ENCODE results near the gene MEGF9. TPM values are rescaled to one million over a fixed set of nuclear protein-coding genes. Genes with fewer than 3 reads are reported as not detected.

The MEGF9 gene
- total RNA-seq, 1 donor from 2014 or later, result 2.6 TPM

DNA sequence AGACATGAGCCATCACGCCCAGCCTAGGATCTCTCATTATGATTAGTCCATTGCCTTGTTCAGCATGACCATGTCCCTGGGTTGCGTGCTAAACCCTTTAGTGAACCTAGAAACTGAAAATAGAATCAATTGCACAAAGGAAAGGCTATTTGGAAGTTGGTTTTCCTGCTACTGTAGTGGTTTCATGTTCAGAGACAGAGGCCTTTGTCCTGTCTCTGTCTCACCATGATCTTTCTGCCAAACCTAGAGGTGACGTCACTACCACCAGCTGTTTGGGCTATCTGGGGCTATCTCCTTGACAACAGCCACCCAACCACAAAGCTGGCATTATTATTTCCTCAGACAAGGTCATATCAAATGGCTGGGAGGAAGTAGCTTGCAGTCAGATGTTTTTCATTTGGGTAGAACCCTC is 130.3 kb downstream of the MEGF9 start:
- no peak overlapping the region for H3K27ac Mint-ChIP-seq (ENCODE audit: unreplicated experiment)
- peaks cover 8% of the 10 kb centered on the region for H3K4me1 Mint-ChIP-seq (ENCODE audit: unreplicated experiment)
- peaks cover 4% of the 10 kb centered on the region for H3K27me3 Mint-ChIP-seq (ENCODE audit: unreplicated experiment)
- H3K36me3 Mint-ChIP-seq (ENCODE audit: low read depth, unreplicated experiment), result peaks cover under 1% of the 10 kb centered on the region
- peak; percentile 10 for DNase-seq (ENCODE audit: low spot score)
- TF ChIP-seq, protein P1, sequence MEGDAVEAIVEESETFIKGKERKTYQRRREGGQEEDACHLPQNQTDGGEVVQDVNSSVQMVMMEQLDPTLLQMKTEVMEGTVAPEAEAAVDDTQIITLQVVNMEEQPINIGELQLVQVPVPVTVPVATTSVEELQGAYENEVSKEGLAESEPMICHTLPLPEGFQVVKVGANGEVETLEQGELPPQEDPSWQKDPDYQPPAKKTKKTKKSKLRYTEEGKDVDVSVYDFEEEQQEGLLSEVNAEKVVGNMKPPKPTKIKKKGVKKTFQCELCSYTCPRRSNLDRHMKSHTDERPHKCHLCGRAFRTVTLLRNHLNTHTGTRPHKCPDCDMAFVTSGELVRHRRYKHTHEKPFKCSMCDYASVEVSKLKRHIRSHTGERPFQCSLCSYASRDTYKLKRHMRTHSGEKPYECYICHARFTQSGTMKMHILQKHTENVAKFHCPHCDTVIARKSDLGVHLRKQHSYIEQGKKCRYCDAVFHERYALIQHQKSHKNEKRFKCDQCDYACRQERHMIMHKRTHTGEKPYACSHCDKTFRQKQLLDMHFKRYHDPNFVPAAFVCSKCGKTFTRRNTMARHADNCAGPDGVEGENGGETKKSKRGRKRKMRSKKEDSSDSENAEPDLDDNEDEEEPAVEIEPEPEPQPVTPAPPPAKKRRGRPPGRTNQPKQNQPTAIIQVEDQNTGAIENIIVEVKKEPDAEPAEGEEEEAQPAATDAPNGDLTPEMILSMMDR (IDR thresholded peaks at IDR 0.05; ENCODE audit: unreplicated experiment), result no peak
- H3K9me3 Mint-ChIP-seq (ENCODE audit: unreplicated experiment), result no peaks in the 10 kb centered on the region
- no peak overlapping the region for H3K4me3 Mint-ChIP-seq (ENCODE audit: unreplicated experiment)

DNA sequence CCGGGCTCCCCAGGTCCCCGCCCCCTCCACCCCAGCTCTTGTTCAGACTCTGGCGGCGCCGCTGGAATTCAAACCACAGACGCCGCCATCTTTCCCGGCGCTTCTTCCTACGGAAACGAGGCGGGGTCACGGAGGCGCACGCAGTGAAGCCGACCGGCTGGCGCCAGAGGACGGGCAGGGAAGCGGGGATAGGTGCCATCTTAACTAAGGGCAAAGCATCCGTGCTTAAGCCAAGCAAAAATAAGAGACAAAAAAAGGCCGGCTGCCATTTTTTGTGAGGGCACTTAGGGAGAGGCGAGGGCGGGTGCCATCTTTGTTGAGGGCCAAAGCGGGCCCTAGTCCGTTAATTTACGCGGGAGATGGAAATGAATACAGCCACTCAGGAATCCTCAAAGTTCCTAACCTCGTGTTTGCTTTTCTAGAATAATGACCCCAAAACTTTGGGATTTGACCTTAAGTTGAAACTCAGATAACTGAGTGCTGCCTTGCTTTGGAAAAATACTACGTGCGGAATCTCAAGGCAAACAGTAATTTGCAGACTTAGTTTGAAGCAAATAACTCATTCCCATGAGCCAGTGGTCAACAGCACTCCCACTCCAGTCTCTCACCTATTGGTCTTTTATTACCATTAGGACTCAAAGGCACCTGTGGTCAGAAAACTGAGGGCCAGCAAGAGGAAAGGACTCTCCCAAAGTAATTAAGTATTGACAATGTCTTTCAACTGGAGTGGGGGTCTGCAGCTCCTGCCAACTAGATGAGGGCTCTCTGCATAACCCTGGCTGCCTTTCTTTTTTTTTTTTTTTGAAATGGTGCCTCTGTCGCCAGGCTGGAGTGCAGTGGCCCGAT is 134.0 kb downstream of the MEGF9 start, which contains the start of gene CDK5RAP2:
Gene CDK5RAP2 (minus strand): TSS at position 117 of the 846 bp plus-strand sequence. CDS start 189 bp downstream, outside the sequence.
- H3K36me3 Mint-ChIP-seq (ENCODE audit: low read depth, unreplicated experiment), result peaks cover 3% of the 10 kb centered on the region
- peaks cover 11% of the 10 kb centered on the region for H3K4me1 Mint-ChIP-seq (ENCODE audit: unreplicated experiment)
- no peaks in the 10 kb centered on the region for H3K9me3 Mint-ChIP-seq (ENCODE audit: unreplicated experiment)
- H3K27ac Mint-ChIP-seq (ENCODE audit: unreplicated experiment), result peak within 1 kb of the TSS; percentile 80
- TF ChIP-seq, protein P1 (IDR thresholded peaks at IDR 0.05; ENCODE audit: unreplicated experiment), result no peak
- H3K27me3 Mint-ChIP-seq (ENCODE audit: unreplicated experiment), result peaks cover 4% of the 10 kb centered on the region
- peak; percentile 89 for DNase-seq (ENCODE audit: low spot score)
- peak within 1 kb of the TSS; percentile 95 for H3K4me3 Mint-ChIP-seq (ENCODE audit: unreplicated experiment)

DNA sequence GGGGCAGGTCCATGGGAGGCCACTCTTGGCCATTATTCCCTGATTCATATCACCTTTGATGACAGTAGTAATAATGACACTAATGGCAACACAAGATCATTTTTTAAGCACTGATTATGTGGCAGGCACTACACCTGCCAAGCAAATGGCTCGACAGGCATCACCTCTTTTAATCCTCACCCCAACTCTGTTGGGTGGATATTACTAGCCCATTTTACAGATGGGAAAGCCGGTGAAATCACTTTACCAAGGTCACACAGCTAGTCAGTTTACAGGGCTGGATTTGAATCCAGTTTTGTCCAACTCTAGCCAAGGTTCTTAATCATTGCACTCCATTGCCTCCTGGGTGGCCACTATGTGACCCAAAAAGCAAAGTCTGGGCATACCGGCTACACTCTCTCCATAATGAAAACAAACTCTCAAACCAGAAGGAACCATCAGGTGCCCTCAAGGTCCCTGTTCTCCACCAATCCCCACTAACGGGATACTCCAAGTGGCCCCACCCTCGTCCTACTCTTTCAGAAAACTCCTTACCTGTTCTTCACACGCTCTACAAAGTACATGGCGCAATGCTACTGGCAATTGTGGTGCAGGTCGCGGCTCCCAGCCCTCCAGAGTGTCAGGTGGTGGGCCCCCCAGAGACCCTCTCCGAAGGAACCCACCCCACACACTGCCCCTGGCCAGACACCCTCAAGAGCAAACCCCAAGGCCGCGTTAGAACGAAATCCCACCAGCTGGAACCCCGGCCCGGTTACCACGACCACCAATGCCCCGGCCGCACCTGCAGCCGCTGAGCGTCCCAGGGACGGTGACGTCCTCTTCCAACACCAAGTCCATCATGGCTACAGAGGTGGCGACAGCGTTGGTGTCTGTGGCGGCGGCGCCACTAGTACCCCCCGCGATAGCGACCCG is 134.9 kb downstream of the MEGF9 start:
- H3K36me3 Mint-ChIP-seq (ENCODE audit: low read depth, unreplicated experiment), result peaks cover 3% of the 10 kb centered on the region
- peak overlapping the region; percentile 95 for H3K4me3 Mint-ChIP-seq (ENCODE audit: unreplicated experiment)
- H3K9me3 Mint-ChIP-seq (ENCODE audit: unreplicated experiment), result no peaks in the 10 kb centered on the region
- TF ChIP-seq, protein P1 (IDR thresholded peaks at IDR 0.05; ENCODE audit: unreplicated experiment), result no peak
- peak overlapping the region; percentile 80 for H3K27ac Mint-ChIP-seq (ENCODE audit: unreplicated experiment)
- H3K4me1 Mint-ChIP-seq (ENCODE audit: unreplicated experiment), result peaks cover 11% of the 10 kb centered on the region
- peaks cover 4% of the 10 kb centered on the region for H3K27me3 Mint-ChIP-seq (ENCODE audit: unreplicated experiment)
- DNase-seq (ENCODE audit: low spot score), result peak; percentile 4

DNA sequence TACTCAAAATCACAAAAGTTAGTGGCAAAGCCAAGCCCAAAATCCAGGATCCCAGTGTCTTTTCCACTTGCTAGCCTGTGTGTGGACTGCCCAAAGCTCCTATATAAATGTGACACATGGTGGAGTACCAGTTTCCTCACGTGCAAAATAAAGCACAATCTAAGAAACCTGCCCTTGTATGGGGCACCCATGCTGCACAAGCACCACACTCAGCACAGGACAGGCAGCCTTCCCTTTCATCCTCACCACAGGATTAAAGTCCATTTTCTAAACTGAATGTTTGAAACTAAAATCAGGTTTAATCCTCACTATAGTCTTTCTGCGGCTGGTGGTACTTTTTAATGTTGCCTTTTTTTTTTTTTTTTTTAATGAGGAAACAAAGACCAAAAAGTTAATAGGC is 139.8 kb downstream of the MEGF9 start:
- Mint-ChIP-seq H3K4me1 (ENCODE audit: unreplicated experiment) (peaks cover 8% of the 10 kb centered on the region), H3K4me3 (ENCODE audit: unreplicated experiment) (no peak overlapping the region), H3K27ac (ENCODE audit: unreplicated experiment) (no peak overlapping the region), H3K9me3 (ENCODE audit: unreplicated experiment) (no peaks in the 10 kb centered on the region), H3K27me3 (ENCODE audit: unreplicated experiment) (no peaks in the 10 kb centered on the region), H3K36me3 (ENCODE audit: low read depth, unreplicated experiment) (peaks cover 8% of the 10 kb centered on the region)
- TF ChIP-seq, protein P1 (IDR thresholded peaks at IDR 0.05; ENCODE audit: unreplicated experiment), result no peak
- DNase-seq (ENCODE audit: low spot score), result no peak
